Fibroblast of skin of back (primary cell): Measurements from ENCODE around the gene MRPL23. TPM values are rescaled to one million over a fixed set of nuclear protein-coding genes. Genes with fewer than 3 reads are reported as not detected.

ENCODE experiments used
- DNase-seq: peaks from one replicate; pipeline ENCODE4 v3.0.0-alpha.2; 2013
- polyA plus RNA-seq, 2 experiments: library from polyadenylated mRNA; unstranded; fragments of 120-200 nt; gene quantifications; one replicate each; pipeline ENCODE4 v1.2.1, GENCODE V29; 2013; ENCODE audit not compliant: insufficient read length in 2 of 2

Gene MRPL23
- polyA plus RNA-seq (2013, experiment 1 of 2; ENCODE audit: insufficient read length) = 92.6 TPM
- 66.7 TPM for polyA plus RNA-seq (2013, experiment 2 of 2; ENCODE audit: insufficient read length)

- DNase-seq = no peak
Observed at GRCh38 chr11:1946812-1947484, at the start of gene MRPL23. Gene MRPL23, plus strand, starts transcription at chr11:1947332. Its CDS starts 31 bp downstream, at chr11:1947363.

GRCh38 chr11:1899090-1899489, 48.0 kb upstream of the MRPL23 start:
- DNase-seq = no peak

- DNase-seq = no peak
Observed at GRCh38 chr11:1899686-1900085, 47.4 kb upstream of the MRPL23 start.

- no peak for DNase-seq
Observed at GRCh38 chr11:1906181-1906580, 41.0 kb upstream of the MRPL23 start.

- DNase-seq = no peak
Observed at GRCh38 chr11:1906611-1907423, 40.3 kb upstream of the MRPL23 start.

GRCh38 chr11:1908618-1909017, 38.5 kb upstream of the MRPL23 start:
- peak; percentile 80 for DNase-seq

GRCh38 chr11:1909524-1909923, 37.6 kb upstream of the MRPL23 start:
- no peak for DNase-seq

- no peak for DNase-seq
Observed at GRCh38 chr11:1912289-1912878, 34.7 kb upstream of the MRPL23 start.

GRCh38 chr11:1913271-1914060, 33.7 kb upstream of the MRPL23 start:
- no peak for DNase-seq

- DNase-seq = no peak
Observed at GRCh38 chr11:1915795-1916131, 31.4 kb upstream of the MRPL23 start.

- DNase-seq = no peak
Observed at GRCh38 chr11:1916132-1916985, 30.8 kb upstream of the MRPL23 start.

GRCh38 chr11:1916986-1917522, 30.1 kb upstream of the MRPL23 start:
- DNase-seq = no peak

GRCh38 chr11:1917523-1918435, 29.4 kb upstream of the MRPL23 start:
- no peak for DNase-seq

- DNase-seq = no peak
Observed at GRCh38 chr11:1918436-1919315, 28.5 kb upstream of the MRPL23 start.

GRCh38 chr11:1919391-1920127, 27.6 kb upstream of the MRPL23 start, which contains the start of gene TNNT3:
Gene TNNT3, plus strand, starts transcription at chr11:1919703. Its CDS starts 3,172 bp downstream, at chr11:1922875.
- DNase-seq = no peak

- no peak for DNase-seq
Observed at GRCh38 chr11:1920128-1920908, 26.8 kb upstream of the MRPL23 start.

GRCh38 chr11:1920909-1921573, 26.1 kb upstream of the MRPL23 start:
- no peak for DNase-seq
